HG02798 (cell line): ENCODE results near the gene PLD2.
"Not testable (repeated sequence)": the region's sequence is repeated elsewhere in the genome, so short reads cannot be mapped to it uniquely, and the experiment has no call there.

Experiments used
- ATAC-seq: cut with Tn5 transposase; IDR thresholded peaks from one replicate; pipeline ENCODE4 v1.9.1; 2021; ENCODE audit warnings: mild to moderate bottlenecking; ENCODE audit not compliant: unreplicated experiment, poor library complexity

PLD2 gene

DNA sequence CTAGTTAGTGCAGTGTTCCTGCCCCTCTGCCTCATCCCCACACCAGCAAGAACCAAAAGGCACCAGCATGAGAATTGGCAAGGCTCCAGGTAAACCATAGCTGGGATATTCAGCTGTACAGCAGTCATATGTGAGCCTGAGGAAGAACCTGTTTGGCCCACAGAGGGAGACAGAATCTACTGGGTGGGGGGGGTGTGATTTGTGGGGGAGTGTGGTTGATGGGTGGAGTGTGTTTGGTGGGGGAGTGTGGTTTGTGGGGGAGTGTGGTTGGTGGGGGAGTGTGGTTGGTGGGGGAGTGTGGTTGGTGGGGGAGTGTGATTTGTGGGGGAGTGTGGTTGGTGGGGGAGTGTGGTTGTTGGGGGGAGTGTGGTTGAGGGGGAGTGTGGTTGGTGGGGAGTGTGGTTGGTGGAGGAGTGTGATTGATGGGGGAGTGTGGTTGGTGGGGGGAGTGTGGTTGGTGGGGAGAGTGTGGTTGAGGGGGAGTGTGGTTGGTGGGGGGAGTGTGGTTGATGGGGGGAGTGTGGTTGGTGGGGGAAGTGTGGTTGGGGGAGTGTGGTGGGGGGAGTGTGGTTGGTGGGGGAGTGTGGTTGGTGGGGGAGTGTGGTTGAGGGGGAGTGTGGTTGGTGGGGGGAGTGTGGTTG lies 45.7 kb downstream of the PLD2 start:
- ATAC-seq = no peak

DNA sequence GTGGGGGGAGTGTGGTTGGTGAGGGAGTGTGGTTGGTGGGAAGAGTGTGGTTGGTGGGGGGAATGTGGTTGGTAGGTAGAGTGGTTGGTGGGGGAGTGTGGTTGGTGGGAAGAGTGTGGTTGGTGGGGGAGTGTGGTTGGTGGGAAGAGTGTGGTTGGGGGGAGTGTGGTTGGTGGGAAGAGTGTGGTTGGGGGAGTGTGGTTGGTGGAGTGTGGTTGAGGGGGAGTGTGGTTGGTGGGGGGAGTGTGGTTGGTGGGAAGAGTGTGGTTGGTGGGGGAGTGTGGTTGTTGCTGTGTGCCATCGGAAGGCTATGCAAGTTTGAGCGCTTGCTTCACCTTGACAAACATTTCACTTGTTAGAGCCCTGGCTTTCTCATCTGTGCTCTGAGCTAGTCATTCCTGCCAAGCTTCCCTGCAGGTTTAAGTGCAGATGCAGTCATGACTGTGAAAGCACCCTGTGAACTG lies 46.3 kb downstream of the PLD2 start:
- ATAC-seq = no peak

DNA sequence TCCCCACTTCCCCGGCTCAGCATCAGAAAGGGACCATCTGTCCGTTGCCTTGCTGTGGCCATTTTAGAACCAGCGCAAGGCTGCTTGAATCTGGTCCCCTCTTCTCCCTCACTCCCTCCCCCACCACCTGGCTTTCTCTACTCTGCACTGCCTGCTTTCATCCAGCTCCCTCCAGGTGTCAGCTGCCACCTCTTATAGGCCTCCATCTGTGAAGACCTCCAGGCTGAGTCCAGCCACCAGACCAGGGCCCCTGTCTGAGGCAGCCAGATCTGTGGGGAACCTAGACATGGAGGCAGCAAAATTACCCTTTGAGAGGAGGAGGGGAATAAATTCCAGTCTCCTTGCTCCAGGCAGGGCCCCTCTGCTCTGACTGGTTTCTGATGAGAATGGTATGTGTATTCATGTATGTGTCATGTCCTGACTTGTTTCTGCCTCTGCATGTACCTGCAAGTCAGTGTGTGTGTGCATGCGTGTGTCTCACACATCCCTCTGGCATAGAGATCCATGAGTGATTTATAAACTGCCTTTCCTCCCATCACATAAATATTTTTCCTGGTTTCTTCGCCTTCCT lies 47.2 kb downstream of the PLD2 start:
- ATAC-seq = no peak

DNA sequence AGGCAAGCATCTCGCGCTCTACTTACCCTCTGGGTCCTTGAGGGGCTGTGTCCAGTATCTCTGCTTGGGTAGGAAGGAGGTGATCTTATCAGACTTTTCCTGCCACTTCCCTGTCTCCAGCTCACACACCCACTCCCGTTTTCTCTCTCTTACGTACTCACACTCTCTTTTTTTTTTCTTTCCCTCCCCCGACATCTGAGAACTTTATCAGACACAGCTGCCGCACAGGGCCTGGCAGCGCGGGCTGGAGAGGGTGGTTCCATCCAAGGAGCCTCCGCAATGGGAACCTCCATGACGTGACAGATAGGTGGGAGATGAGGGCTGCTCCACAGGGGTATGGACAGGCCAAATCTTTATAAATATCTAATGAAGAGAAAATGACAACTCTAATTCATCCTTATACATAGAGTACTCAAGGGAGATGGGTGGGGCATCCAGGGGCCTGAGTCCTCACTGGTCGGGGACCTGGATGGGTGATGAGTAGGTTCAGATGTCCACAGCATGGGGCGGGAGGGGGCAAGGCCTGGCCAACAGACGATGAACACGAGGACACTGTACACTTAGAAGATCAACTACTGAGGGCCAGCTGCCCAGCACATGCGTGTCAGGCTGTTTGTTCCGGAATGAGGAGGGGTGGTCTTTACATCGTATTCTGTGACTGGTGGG lies 49.5 kb downstream of the PLD2 start:
- ATAC-seq = no peak

DNA sequence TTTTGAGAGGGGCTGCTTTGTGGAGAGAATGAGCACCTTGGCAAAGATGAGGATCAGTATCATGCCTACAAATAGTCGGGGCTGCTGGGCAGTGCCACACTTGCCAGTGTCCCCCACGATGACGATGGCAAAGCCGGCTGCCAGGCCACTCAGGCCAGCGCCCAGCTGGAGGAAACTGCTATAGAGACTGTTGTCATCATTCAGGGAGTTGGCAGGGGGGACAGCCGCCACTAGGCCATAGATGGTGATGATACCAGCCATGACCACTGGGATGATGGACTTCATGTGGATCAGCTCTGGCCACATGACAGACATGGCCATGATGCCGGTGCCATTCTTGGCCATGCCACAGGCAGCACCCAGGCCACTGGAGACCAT lies 50.0 kb downstream of the PLD2 start:
- ATAC-seq = no peak

DNA sequence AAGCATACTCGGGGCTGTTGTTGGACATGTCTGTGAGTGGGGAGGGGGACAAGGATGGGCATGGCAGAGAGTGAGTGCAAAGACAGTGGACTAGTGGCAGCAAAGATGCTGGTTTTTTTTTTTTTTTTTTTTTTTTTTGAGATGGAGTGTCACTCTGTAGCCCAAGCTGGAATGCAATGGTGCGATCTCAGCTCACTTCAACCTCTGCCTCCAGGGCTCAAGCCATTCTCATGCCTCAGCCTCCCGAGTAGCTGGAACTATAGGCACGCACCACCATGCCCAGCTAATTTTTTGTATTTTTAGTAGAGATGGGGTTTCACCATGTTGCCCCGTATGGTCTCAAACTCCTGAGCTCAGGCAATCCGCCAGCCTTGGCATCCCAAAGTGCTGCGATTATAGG lies 50.4 kb downstream of the PLD2 start:
- not testable (repeated sequence) for ATAC-seq

DNA sequence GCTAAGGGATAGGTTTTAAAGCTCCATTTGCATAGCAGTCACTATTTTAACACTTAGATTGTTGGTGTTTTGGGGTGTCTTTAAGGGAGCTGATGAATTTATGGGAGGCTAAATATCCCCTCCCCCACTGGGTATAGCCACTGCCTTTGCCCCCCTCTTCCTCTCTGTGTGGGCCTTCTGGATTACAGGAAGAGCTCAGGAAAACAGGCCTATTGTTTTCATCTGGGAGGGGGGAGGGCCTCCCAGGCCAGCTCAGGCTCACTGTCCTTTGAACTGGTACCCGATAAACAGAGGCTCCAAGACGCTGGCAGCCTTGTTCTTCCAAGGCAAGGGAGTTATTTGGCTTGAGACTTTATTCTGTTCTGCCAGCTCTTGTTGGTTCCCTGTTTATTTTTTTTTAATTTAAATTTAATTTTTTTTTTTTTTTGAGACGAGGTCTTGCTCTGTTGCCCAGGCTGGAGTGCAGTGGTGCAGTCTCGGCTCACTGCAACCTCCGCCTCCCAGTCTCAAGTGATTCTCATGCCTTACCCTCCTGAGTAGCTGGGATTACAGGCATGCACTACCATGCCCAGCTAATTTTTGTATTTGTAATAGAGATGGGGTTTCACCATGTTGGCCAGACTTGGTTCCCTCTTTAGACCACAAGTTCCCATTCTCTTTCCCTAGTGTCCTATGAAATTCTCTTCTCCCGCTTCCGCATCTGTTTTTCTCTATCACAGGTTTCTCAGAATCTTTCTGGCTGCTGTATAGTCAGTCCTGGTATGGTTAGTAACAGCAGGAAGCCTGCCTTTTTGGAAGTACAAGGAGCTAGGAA lies 51.3 kb downstream of the PLD2 start:
- ATAC-seq = no peak

DNA sequence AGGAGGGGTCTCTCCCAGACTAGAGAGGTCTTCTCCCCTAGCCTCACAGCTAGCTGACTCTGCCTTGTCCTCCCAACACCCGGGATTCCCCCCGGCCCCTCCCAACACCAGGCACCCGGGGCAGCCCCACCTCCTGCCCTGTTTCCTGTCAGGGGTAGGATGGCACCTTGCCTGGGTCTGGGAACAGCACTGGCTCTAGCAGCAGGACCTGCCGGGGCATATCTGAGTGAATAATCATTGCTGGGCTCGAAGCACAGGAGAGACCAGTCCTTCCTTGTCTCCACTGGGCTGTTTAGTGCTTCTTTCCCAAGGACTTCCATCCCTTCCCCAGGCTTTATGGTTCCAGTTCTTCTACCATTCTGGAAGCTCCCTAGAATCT lies 51.9 kb downstream of the PLD2 start:
- no peak for ATAC-seq

DNA sequence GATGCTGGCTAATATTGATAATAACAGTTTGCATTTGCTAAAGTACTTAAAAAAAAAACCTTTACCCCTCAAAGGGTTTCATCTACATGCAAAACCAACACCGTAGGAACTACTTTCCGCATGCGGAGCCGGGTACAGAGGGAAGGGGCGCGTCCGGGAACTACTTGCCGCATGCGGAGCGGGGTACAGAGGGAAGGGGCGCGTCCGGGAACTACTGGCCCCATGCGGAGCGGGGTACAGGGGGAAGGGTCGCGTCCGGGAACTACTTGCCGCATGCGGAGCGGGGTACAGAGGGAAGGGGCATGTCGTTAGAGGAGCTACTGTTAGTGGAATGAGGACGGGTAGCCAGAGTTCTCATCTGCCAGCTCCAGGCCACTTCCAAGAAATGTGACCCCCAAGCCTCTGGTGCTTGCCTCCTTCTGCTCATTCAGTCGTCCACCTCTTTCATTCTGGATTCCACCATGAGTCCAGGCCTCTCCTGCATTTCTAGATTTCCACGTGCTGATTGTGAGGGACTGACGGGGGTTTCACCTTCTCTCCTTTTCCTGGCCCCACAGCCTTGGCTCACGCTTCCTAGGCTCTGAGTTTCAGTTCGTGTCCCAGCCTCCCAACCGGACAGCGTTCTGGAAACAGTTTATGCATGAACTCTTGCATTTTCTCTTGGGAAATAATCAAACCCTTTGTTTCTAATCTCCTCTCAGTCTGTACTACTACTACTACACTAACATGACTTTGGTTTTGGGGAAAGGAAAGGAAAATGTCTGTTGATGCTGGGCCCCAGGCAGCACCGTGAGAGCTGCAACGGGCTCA lies 53.1 kb downstream of the PLD2 start:
- ATAC-seq = no peak

DNA sequence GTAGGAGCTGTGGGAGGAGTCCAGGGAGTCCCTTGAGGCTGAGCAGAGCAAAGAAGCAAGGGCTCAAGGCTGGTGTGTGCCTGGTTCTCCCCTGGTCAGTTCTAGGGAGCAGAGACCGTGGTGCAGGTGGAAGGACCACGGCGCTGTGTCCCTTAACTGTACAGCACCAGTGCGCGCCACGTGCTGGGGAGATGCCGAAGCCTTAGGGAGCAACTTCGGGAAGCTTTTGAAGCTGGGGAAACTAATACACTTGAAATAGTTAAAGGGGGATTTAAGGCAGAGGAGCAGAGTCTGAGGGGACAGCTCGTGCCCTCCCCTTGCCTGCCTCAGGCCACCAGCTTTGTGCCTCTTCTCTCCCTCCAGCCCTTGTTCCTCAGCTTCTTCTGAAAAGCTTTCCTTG lies 53.7 kb downstream of the PLD2 start:
- no peak for ATAC-seq

DNA sequence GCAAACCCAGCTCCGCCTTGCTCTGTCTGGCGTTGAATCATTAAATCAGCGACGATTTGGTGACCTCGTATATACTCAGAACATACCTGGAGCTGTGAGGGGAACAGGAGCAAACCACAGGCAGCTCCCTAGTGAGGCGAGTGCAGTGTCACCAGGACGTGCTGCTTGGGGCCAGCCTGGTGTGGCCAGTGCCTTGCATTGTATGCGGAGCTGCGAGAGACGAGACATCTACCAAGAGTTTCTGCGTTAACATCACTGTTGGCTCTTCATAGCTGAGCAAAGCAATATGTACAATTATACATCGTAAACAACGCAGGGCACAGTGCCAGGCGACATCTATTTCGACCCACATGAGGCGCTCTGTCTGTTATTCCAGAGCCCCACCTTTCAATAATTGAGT lies 54.1 kb downstream of the PLD2 start:
- no peak for ATAC-seq

DNA sequence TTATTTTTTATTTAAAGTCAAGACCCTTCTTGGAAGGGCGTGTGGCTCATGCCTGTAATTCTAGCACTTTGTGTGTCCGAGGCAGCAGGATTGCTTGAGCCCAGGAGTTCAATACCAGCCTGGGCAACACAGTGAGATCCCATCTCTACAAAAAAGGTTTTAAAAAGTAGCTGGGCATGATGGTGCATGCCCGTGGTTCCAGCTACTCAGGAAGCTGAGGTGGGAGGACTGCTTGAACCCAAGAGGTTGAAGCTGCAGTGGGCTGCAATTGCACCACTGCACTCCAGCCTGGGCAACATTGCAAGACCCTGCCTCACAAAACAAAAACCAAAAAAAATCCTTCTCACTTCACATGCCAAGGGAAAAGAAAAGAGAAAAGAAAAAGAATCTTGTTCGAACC lies 55.8 kb downstream of the PLD2 start:
- no peak for ATAC-seq

DNA sequence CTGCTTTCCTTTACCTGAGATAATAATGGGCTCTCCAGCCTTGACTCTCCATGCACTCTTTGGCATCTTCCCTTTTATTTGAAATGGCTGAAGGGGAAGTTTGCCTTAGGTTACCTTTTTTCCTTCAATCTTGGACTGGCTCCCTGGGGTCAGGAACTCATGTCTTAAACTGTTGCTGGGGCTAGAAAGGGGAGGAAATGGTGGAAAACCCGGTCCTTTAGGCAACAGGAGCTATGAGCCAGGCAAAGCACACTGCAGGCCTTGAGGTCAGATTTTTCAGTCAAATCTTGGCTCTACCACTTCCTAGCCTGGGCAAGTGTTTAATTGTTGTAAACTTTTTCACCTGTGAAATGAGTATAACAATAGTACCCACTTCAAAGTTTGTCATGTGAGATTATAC lies 56.4 kb downstream of the PLD2 start:
- no peak for ATAC-seq

DNA sequence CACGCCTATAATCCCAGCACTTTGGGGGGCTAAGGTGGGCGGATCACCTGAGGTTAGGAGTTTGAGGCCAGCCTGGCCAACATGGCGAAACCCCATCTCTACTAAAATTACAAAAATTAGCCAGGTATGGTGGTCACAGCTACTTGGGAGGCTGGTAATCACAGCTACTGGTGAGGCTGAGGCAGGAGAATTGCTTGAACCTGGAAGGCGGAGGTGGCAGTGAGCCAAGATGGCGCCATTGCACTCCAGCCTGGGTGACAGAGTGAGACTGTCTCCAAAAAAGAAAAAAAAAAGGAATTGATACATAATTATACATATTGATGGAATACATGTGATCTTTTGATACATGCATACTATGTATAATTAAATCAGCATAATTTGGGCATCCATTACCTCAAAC lies 60.6 kb downstream of the PLD2 start:
- ATAC-seq = not testable (repeated sequence)

DNA sequence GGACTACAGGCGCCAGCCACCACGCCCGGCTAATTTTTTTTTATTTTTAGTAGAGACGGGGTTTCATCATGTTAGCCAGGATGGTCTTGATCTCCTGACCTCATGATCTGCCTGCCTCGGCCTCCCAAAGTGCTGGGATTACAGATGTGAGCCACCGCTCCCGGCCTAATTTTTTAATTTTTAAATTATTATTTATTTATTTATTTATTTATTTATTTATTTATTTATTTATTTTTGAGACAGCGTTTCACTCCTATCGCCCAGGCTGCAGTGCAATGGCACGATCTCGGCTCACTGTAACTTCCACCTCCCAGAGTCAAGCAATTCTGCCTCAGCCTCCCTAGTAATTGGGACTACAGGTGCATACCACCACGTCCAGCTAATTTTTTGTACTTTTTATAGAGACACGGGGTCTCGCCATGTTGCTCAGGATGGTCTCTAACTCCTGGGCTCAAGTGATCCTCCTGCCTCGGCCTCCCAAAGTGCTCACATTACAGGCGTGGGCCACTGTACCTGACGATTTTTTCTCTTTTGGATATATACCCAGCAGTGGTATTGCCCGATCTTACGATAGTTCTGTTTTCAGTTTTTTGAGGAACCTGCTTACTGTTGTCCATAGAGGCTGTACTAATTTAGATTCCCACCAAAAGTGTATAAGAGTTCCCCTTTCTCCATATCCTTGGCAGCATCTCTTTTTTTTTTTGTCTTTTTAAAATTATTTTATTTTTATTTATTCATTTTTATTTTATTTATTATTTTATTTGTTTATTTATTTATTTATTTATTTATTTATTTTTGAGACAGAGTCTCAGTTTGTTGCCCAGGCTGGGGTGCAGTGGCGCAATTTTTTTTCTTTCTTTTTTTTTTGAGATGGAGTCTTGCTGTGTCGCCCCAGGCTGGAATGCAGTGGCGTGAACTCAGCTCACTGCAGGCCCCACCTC lies 62.4 kb downstream of the PLD2 start:
- not testable (repeated sequence) for ATAC-seq

DNA sequence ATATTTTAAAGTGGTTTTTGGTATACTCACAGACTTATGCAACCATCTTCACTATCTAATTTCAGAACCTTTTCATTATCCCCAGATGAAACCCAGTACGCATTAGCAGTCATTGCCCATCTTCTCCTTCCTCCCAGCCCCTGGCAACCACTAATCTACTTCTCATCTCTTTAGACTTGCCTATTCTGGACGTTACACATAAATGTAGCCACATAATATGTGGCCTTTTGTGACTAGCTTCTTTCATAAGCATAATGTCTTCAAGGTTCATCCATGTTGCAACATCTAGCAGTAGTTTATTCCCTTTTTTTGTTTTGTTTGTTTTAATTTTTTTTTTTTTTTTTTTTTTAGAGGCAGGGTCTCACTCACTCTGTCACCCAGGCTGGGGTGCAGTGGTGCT lies 63.9 kb downstream of the PLD2 start:
- ATAC-seq = no peak

DNA sequence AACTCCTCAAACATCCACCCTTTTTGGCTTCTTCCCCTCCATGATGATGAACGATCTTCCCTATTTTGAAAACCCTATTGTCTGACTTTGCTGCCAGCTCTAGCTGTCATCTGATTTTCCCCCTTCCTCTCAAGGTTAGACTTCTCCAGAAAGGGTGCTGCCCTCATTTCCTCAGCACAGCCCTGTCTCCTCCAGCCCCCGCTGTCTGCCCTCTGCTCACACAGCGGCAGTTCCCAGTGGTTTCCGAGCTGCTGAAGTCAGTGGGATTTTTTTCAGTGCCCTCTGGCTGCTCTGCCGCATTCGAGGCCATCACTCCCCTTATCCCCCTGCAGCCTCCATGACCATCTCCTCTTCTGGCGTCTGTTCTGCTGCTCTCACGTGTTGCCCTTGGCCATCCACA lies 65.8 kb downstream of the PLD2 start:
- no peak for ATAC-seq
